HG02884 (cell line): ENCODE measurements around the gene LYRM4.

Experiments
- ATAC-seq: cut with Tn5 transposase; IDR thresholded peaks from one replicate; pipeline ENCODE4 v1.9.1; 2021; ENCODE audit warnings: mild to moderate bottlenecking, moderate library complexity; ENCODE audit not compliant: unreplicated experiment

LYRM4 gene

GRCh38 chr6:5247201-5247600 lies 13.5 kb downstream of the LYRM4 start:
- ATAC-seq: no peak

GRCh38 chr6:5246141-5247097 lies 14.3 kb downstream of the LYRM4 start:
- no peak for ATAC-seq

GRCh38 chr6:5243069-5243468 lies 17.7 kb downstream of the LYRM4 start:
- no peak for ATAC-seq

- no peak for ATAC-seq
These were observed 19.5 kb downstream of the LYRM4 start for GRCh38 chr6:5241252-5241651.

GRCh38 chr6:5238336-5238735 lies 22.4 kb downstream of the LYRM4 start:
- ATAC-seq: no peak

GRCh38 chr6:5237805-5238204 lies 22.9 kb downstream of the LYRM4 start:
- ATAC-seq: no peak

- ATAC-seq: no peak
These were observed 24.9 kb downstream of the LYRM4 start for GRCh38 chr6:5235830-5236229.

GRCh38 chr6:5234874-5235273 lies 25.9 kb downstream of the LYRM4 start:
- no peak for ATAC-seq

GRCh38 chr6:5231289-5231688 lies 29.5 kb downstream of the LYRM4 start:
- ATAC-seq: no peak

- no peak for ATAC-seq
These were observed 30.7 kb downstream of the LYRM4 start for GRCh38 chr6:5230081-5230480.

GRCh38 chr6:5229356-5229755 lies 31.4 kb downstream of the LYRM4 start:
- ATAC-seq: no peak

- ATAC-seq: no peak
These were observed 37.4 kb downstream of the LYRM4 start for GRCh38 chr6:5223309-5223708.

GRCh38 chr6:5220443-5220842 lies 40.3 kb downstream of the LYRM4 start:
- no peak for ATAC-seq

- ATAC-seq: no peak
These were observed 41.6 kb downstream of the LYRM4 start for GRCh38 chr6:5219011-5219691.

- ATAC-seq: no peak
These were observed 43.4 kb downstream of the LYRM4 start for GRCh38 chr6:5217356-5217755.

- ATAC-seq: no peak
These were observed 45.0 kb downstream of the LYRM4 start for GRCh38 chr6:5215799-5216198.

GRCh38 chr6:5215159-5215558 lies 45.6 kb downstream of the LYRM4 start:
- no peak for ATAC-seq

- no peak for ATAC-seq
These were observed 46.1 kb downstream of the LYRM4 start for GRCh38 chr6:5214570-5215052.

GRCh38 chr6:5213836-5214235 lies 46.9 kb downstream of the LYRM4 start:
- no peak for ATAC-seq

- ATAC-seq: no peak
These were observed 49.3 kb downstream of the LYRM4 start for GRCh38 chr6:5211492-5211891.

- ATAC-seq: no peak
These were observed 52.2 kb downstream of the LYRM4 start for GRCh38 chr6:5208471-5208971.

- no peak for ATAC-seq
These were observed 52.7 kb downstream of the LYRM4 start for GRCh38 chr6:5208057-5208456.
